Liver (tissue), 9 donors: ENCODE data around the gene WDR37. TPM values are rescaled to one million over a fixed set of nuclear protein-coding genes. Genes with fewer than 3 reads are reported as not detected.

Experiments
- DNase-seq: peaks from one replicate; pipeline ENCODE4 v3.0.0-alpha.2; 2017; ENCODE audit warnings: low spot score
- H3K27ac ChIP-seq, 2 donors: one replicate each; pipeline ENCODE4 v1.7.0; 2013; ENCODE audit warnings: inconsistent platforms in 2 of 2, low read length in 2 of 2, control low read depth in 1 of 2, low read depth in 1 of 2, mild to moderate bottlenecking in 1 of 2
- H3K27me3 ChIP-seq, 4 donors: one replicate each; pipeline versions ENCODE4 v1.6.1 to v1.7.0; 2013; ENCODE audit warnings: low read length in 3 of 4, inconsistent platforms in 1 of 4, mild to moderate bottlenecking in 1 of 4, moderate library complexity in 1 of 4; ENCODE audit not compliant: control insufficient read depth in 4 of 4, insufficient read depth in 4 of 4
- H3K36me3 ChIP-seq, 4 donors: one replicate each; pipeline versions ENCODE4 v1.6.1 to v1.7.0; 2013; ENCODE audit warnings: low read length in 3 of 4, mild to moderate bottlenecking in 3 of 4, low read depth in 1 of 4, moderate library complexity in 1 of 4; ENCODE audit not compliant: control insufficient read depth in 4 of 4, insufficient read depth in 3 of 4
- H3K4me1 ChIP-seq, 4 donors: one replicate each; pipeline versions ENCODE4 v1.6.1 to v1.7.0; 2013; ENCODE audit warnings: low read length in 3 of 4, mild to moderate bottlenecking in 3 of 4, moderate library complexity in 1 of 4; ENCODE audit not compliant: control insufficient read depth in 4 of 4, insufficient read depth in 4 of 4
- H3K4me3 ChIP-seq, 3 donors: one replicate each; pipeline versions ENCODE4 v1.6.1 to v1.7.0; 2013; ENCODE audit warnings: low read length in 3 of 3, control low read depth in 1 of 3, low read depth in 1 of 3, mild to moderate bottlenecking in 1 of 3
- H3K9ac ChIP-seq, 2 donors: one replicate each; pipeline ENCODE4 v1.7.0; 2013; ENCODE audit warnings: low read length in 2 of 2, mild to moderate bottlenecking in 2 of 2, moderate library complexity in 2 of 2, control low read depth in 1 of 2, low read depth in 1 of 2
- H3K9me3 ChIP-seq, 4 donors: one replicate each; pipeline versions ENCODE4 v1.6.1 to v1.7.0; 2013; ENCODE audit warnings: low read length in 3 of 4; ENCODE audit not compliant: control insufficient read depth in 4 of 4
- CTCF ChIP-seq: fragments of 150-350 bp; IDR thresholded peaks from 2 replicates; pipeline ENCODE4 v1.5.1; 2017; ENCODE audit warnings: improper control_type of control experiment, low read depth, low read length; ENCODE audit not compliant: missing input control
- EGR1 ChIP-seq, 2 donors: IDR thresholded peaks; 2 replicates each; pipeline ENCODE4 v1.6.1; 2016 to 2018; ENCODE audit warnings: antibody characterized with exemption in 2 of 2, low read depth in 2 of 2
- FOXA1 ChIP-seq: IDR thresholded peaks from 2 replicates; pipeline ENCODE4 v1.6.1; 2016; ENCODE audit warnings: antibody characterized with exemption
- FOXA2 ChIP-seq: IDR thresholded peaks from 2 replicates; pipeline ENCODE4 v1.6.1; 2016; ENCODE audit warnings: antibody characterized with exemption
- HNF4G ChIP-seq: IDR thresholded peaks from 2 replicates; pipeline ENCODE4 v1.6.1; 2016; ENCODE audit warnings: antibody characterized with exemption
- JUND ChIP-seq, 2 donors: IDR thresholded peaks; 2 replicates each; pipeline ENCODE4 v1.6.1; 2016; ENCODE audit warnings: antibody characterized with exemption in 2 of 2
- MAX ChIP-seq: IDR thresholded peaks from 2 replicates; pipeline ENCODE4 v1.6.1; 2016; ENCODE audit warnings: antibody characterized with exemption
- NR2F2 ChIP-seq: IDR thresholded peaks from 2 replicates; pipeline ENCODE4 v1.6.1; 2016; ENCODE audit warnings: antibody characterized with exemption
- REST ChIP-seq: IDR thresholded peaks from 2 replicates; pipeline ENCODE4 v1.6.1; 2016; ENCODE audit warnings: antibody characterized with exemption, mild to moderate bottlenecking
- SP1 ChIP-seq: IDR thresholded peaks from 2 replicates; pipeline ENCODE4 v1.6.1; 2018; ENCODE audit warnings: antibody characterized with exemption, mild to moderate bottlenecking
- TAF1 ChIP-seq: conservative IDR thresholded peaks from 2 replicates; pipeline ENCODE4 v1.6.1; 2016; ENCODE audit warnings: antibody characterized with exemption, mild to moderate bottlenecking
- YY1 ChIP-seq: IDR thresholded peaks from 2 replicates; pipeline ENCODE4 v1.6.1; 2016; ENCODE audit warnings: antibody characterized with exemption, mild to moderate bottlenecking
- ZBTB33 ChIP-seq: IDR thresholded peaks from 2 replicates; pipeline ENCODE4 v1.6.1; 2016; ENCODE audit warnings: antibody characterized with exemption
- whole genome bisulfite sequencing: extraction: QIAGEN DNeasy Blood & Tissue Kit; methylation state at CpG from one replicate; pipeline ENCODE4 v1.1.7; 2013; 5-methylcytosine and 5-hydroxymethylcytosine counted together
- polyA plus RNA-seq, 2 donors: library from polyadenylated mRNA; stranded (reverse) in 1 of 2; unstranded in 1 of 2; fragments of 200-250 nt in 1 of 2; fragments of >200 nt in 1 of 2; fragmentation: Nextera tagmentation in 1 of 2; extraction: Ambion mirVana in 1 of 2; gene quantifications; one replicate each; pipeline versions ENCODE4 v1.2.1 to v1.2.3, GENCODE V29; 2013 to 2015
- total RNA-seq, 2 donors: library from RNA; depleted of rRNA; stranded (reverse); fragments of >200 nt; gene quantifications; one replicate each; pipeline ENCODE4 v1.2.3, GENCODE V29; 2014
- donor health status: healthy.
- donor health status: healthy.
- donor health status: healthy.
- donor health status: healthy.
- donor health status: healthy.

The WDR37 gene
- total and polyA plus RNA-seq, 4 donors: 3.6 to 12.1 (median 5.6) TPM

- DNase-seq: no peak
- H3K27ac ChIP-seq: no peak overlapping the region
Observed at GRCh38 chr10:1058017-1058416, 1.8 kb downstream of the WDR37 start.

GRCh38 chr10:1059902-1060301 is 3.7 kb downstream of the WDR37 start:
- TF ChIP-seq TAF1: no peak
- TF ChIP-seq REST: no peak
- TF ChIP-seq YY1: no peak
- TF ChIP-seq CTCF: no peak
- TF ChIP-seq FOXA2: no peak
- TF ChIP-seq HNF4G: no peak
- Histone ChIP-seq H3K36me3 (peaks cover 0 to 3% (median 0%) of the 10 kb centered on the region in 4 donors), H3K4me1 (peaks cover 11 to 29% (median 14%) of the 10 kb centered on the region in 4 donors), H3K27me3 (no peaks in the 10 kb centered on the region), H3K9ac (no peak overlapping the region), H3K9me3 (no peaks in the 10 kb centered on the region), H3K4me3 (no peak overlapping the region), H3K27ac (no peak overlapping the region)
- no peak for DNase-seq
- 98% methylated on average over 8 of the region's 8 CpGs for WGBS

More at GRCh38 chr10:1058017-1058416, 1.8 kb downstream of the WDR37 start:
- H3K9me3 ChIP-seq: no peaks in the 10 kb centered on the region
- H3K9ac ChIP-seq: no peak overlapping the region
- H3K36me3 ChIP-seq: peaks cover 0 to 6% (median 1%) of the 10 kb centered on the region in 4 donors
- H3K4me3 ChIP-seq: peak overlapping the region in 2 of 3 donors; percentile 97 to 99
- TF ChIP-seq MAX (no peak), EGR1 (IDR thresholded peaks at IDR 0.05; ENCODE audit: low read depth in 2 of 2) (no peak), JUND (IDR thresholded peaks at IDR 0.05) (no peak), FOXA2 (no peak), ZBTB33 (no peak), FOXA1 (no peak), NR2F2 (no peak), SP1 (no peak), YY1 (no peak)
- peaks cover 9 to 47% (median 32%) of the 10 kb centered on the region in 4 donors for H3K4me1 ChIP-seq
- no peaks in the 10 kb centered on the region for H3K27me3 ChIP-seq
- WGBS: 41% methylated on average over 7 of the region's 7 CpGs
